NCI-H446 treated with DMSO at 0.1 percent for 48 hours (cell line): Measurements from ENCODE around the gene ARMC9.
"Not testable (repeated sequence)": the region's sequence is repeated elsewhere in the genome, so short reads cannot be mapped to it uniquely, and the experiment has no call there.

ENCODE experiments used
- DNase-seq: peaks from one replicate; lab custom pipeline; 2025; lab: John Stamatoyannopoulos, UW

ARMC9 gene

DNA sequence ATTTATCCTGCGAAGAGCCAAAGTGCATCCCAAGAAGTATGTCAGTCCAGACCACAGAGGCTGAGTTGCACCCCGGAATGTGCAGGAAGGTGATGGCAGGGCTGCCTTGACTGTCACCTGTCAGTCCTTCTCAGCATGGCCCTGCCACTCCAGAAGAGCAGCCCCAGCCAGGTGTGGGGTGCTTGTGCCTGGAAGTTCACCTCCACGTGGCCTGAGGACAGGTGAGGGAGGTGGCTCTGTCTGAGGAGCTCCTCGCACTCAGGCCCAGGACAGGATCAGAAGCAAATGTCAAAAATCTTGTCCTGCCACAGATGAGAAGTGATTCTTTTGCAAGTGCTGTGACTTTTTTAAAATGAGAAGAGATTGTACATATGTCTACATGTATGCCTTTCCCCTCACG, 165.6 kb downstream of the ARMC9 start:
- DNase-seq = no peak

DNA sequence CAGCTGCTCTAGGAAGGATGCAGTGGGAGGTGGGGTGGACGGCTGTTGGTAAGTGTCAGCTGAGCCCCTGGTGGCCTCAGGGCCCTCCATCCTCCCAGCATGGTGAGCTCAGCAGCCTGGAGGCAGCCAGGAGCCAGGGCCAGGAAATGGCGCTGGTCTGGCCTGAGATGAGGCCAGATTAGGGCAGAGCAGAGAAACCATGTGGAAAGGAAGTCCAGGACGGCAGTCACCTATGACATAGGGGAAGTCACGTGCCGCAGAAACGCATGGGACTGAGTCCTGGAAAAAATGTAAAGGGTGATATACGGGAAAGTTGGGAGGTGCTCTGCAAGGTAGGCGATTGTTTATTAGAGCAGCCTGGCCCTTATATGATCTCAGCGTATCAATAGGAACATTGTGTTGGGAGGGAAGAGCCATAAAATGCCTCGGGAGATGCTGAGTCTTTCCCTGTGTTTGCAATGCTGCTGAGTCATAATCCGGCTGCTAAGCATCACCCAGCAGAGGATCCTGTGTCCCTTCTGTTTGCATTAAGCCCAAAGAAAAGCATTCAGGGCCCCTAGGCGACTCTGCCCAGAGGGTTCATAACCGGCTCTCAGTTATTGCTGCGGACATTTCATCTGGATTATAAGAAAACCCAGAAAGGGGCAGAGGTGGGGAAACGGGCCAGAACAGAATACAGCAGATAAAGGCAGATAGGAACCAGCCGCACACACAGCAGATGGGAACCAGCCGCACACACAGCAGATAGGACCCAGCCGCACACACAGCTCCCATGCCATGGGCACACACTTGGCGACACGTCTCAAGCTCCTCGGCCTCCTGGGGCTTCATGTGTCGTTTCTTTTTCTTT, 166.8 kb downstream of the ARMC9 start:
- DNase-seq = no peak

DNA sequence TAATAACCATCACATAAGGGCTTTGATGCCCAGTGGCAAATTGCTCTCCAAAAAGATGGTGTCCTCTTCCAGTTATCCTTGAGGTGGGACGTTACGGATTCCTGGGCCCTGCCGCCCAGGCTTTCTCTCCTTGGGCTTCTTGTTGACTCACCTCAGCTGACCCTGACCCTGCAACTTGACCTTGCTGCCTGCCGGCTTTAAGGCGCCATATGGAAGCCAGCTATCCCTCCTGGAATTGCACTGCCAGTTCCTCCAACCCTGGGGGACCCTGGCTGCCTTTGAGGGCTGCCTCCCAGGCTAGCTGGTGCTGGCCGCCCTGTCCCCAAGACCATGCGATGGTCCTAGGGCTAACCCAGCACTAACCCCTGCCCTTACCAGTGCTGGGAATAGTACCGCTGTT, 168.7 kb downstream of the ARMC9 start:
- DNase-seq = no peak

DNA sequence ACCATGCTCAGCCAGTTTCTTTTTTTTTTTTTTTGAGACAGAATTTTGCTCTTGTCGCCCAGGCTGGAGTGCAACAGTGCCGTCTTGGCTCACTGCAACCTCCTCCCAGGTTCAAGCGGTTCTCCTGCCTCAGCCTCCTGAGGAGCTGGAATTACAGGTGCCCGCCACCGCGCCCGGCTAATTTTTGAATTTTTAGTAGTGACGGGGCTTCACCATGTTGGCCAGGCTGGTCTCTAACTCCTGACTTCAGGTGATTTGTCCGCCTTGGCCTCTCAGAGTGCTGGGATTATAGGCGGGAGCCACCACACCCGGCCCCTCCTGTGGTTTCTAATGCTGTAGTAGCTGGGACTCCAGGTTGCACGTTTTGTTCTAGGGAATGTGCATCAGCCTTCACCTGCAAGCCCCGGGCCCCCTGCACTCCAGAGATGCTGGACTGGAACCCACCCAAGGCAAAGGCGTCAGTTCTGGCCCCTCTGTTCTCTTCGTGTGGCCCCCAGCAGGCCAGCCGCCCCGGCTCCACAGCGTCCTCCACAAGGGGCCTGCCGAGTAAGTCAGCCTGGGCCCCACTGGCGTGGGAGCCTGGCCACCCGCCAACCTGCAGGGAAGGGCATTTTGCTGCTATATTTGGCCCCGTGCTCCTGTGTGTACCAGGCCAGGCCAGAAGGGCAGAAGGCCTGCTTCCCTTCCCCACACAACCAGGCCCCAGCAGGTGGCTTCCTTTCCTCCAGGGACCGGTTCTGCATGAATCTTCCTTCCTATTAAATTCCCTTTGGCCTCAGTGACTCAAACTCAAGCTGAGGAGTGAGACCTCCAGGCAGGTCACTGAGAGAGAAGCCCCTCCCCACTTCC, 171.4 kb downstream of the ARMC9 start:
- no peak for DNase-seq

DNA sequence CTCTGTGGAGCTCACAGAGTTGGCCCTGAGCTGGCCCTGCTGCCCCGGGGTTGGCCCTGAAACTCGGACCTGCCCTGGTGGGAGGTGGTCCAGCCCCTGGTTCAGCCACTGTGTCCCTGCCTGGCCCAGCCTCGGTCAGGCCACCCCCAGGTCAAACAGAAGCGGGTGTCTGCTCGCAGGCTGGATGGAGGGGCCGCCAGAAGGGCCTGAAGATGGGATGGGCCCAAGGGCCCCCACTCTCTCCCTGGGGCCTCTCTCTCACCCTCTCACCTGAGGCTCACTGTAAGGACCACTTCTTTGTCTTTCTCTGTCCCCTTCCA, 172.0 kb downstream of the ARMC9 start:
- DNase-seq = no peak

DNA sequence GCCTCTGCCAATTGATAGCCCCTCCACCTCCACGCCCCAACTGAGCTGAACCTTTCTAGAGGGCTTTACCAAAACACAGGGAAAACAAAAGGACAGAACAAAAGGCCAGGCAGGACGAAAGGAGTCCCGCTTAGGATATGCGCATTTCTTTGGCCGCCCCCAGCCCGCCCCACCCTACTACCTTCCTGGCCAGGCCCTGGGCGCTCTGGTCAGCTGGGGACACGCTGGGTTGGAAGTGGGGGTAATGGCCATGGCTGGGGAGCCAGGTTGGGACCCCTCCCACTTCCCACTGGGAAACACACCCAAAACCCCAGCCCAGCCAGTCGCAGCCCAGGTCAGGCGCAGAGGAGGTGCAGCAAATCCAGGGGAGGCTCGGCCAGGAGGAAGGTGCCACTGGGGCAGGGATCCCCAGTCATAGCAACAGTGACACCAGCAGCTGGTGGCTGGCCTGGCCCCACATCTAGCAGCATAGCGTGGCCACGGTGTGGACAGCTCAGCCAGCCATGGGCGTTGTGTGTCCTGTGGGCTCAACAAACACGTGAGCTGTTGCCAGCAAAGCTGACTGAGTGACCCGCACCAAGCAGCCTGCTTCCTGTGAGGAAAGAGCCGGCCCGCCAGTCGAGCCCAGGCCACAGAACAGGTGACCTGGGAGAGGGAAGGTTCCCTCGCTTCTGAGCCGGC, 172.5 kb downstream of the ARMC9 start:
- no peak for DNase-seq

DNA sequence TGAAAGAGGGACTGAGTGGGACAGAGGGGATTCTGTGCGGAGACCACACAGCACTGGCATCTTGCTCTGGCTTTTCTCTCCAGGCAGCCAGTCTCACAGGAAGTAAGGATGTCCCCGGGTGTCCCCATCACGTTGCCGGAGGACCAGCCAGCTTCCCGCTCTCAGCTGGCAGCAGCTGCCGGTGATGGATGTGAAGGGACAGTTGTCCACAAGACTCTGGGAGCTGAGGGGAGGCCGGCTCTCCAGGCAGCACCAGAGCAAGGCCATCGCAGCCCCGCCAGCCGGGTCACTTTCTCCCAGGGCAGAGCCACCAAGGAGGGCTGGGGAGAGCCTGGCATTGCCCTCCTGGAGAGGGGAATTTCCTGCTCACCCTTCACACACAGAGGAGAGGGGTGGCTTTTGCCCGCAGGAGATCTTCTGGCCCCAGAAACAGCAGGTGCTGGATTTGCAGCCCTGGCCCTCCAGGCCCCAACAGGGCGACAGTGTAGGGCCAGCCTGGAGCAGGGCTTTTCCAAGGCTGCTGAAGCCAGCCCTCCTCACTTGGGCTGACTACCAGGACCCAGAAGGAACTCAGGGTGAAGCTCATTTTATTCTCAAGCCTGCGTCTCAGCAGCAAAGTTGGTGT, 173.1 kb downstream of the ARMC9 start:
- DNase-seq = no peak

DNA sequence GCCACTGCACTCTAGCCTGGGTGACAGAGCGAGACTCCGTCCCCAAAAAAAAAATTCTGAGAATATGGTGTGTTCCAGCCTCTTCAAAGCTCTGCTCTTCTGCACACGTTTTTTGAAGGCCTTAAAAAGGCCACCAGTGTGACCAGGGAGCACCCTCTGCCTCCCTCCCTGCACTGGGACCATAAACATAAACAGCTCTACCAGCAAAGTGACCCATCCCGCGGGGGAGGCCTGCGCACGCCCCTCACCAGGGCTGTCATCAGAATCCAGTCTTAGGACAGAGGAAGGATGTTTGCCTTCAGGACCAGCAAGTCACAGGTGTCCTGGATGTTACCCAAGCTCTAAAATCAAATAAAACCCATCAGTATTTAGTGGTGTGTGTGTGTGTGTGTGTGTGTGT, 173.9 kb downstream of the ARMC9 start:
- no peak for DNase-seq

DNA sequence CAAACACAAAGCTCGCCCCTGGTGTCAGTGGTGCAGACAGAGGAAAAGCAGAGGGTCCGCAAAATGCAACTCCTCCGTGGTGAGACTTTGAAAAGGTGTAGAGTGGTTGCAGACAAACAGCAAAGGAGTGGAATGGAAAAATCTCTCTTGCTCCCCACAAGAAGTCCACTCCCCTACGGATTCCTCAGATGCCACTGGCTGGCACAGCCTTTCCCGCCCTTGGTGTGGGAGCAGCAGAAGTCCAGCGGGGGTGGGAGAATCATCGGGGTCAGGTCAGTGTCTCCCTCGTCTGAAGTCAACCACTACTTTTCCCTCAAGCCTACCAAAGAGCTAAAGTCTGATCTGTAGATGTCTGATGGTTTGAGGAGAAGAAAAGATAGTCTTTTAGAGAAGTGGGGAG, 174.8 kb downstream of the ARMC9 start:
- DNase-seq = no peak

DNA sequence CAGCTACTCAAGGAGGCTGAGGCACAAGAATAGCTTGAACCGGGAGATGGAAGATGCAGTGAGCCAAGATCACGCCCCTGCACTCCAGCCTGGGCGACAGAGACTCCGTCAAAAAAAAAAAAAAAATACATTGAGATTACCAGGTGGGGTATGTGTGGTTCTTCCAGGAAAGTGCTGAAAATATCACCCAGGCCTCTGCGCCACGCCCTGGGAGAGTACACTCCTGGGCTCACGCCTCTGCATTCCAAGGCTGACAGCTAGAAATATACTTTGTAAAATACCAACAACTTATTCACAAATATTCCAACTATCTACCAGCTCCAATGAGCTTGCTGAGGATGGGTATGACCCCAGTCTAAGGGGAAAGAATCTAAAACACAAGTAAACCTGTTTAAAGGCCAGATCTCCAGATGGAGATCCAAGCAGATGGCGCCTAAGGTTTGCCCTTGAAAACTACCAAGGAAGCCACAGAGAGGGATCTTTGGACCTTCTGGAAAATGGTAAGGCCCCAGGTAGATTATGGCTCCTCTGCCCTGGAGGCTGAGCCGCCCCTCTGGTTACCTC, 175.4 kb downstream of the ARMC9 start:
- no peak for DNase-seq

DNA sequence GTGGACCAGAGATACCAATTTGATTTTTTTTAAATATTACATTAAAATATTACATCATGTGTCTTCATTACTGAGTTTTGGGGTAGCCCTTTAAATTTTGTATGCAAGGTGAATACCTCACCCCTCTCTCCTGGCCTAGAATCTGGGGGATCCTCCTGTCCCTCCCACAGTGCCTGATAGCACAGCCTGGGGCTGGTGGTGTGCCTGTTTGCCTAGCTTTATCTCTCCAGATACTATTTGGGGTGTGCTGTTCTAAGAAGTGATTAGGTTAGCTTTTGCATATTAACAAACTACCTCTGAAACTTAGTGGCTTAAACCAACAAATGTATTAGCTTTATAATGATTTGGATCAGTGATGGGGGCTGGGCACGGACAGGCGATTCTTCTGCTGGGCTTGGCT, 176.3 kb downstream of the ARMC9 start:
- no peak for DNase-seq

DNA sequence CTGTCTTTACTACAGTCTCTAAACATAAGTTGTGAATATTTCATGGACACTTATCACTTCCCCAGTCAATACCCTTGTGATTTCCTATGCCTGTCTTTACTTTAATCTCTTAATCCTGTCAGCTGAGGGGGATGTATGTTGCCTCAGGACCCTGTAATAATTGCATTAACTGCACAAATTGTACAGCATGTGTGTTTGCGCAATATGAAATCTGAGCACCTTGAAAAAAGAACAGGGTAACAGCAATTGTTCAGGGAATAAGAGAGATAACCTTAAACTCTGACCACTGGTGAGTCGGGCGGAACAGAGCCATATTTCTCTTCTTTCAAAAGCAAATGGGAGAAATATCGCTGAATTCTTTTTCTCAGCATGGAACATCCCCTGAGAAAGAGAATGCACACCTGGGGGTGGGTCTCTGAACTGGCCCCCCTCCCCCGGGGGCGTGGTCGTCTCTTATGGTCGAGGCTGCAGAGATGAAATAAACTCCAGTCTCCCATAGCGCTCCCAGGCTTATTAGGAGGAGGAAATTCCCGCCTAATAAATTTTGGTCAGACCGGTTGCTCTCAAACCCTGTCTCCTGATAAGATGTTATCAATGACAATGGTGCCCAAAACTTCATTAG, 177.7 kb downstream of the ARMC9 start:
- not testable (repeated sequence) for DNase-seq

DNA sequence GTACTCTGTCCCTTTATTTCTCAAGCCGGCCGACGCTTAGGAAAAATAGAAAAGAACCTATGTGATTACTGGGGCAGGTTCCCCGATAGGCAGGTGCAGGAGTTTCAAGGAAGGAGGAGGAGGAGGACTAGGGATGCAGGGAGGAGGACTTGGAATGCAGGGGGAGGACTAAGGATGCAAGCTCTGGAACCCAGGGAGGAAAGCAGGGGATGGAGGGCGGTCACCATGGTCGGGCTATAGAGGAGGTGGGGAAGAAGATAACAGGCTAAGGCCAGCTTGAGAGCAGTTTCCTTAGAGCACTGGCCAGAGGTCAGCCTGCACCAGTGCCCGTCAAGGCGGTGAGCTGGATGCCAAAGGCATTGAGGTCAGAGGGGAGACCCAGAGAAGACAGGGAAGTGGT, 178.4 kb downstream of the ARMC9 start:
- no peak for DNase-seq

DNA sequence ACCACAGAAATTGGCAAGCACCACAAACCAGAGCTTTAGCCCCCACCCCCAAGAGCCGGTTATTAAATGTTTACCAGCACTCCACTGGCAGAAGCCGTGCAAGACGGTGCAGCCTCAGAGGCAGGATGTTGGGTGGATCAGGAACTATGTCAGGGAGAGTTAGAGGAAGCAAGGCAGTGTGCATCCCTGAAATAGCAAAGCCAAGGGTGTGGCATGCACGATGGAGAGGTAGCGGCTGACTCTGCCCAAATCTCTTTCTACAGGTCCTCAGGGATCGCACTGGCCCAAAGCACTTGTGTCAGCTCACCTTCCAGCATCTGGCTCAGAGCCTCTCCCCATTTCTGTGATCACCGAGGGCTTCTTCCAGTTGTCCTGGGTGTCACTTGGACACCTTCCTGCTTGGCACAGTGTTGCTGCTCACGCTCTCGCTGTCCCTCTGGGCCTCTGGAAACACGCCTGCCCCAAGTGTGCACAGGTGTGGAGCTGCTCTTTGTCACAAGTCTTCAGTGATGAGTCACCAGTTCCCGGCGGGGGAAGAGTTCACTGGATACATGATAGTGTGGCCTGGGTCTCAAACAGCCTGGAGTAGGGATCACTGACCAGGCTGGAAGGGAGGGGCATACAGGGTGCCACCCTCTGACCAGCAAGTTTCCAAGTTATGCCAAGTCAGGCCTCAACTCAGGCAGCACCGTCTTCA, 179.7 kb downstream of the ARMC9 start:
- DNase-seq = no peak

DNA sequence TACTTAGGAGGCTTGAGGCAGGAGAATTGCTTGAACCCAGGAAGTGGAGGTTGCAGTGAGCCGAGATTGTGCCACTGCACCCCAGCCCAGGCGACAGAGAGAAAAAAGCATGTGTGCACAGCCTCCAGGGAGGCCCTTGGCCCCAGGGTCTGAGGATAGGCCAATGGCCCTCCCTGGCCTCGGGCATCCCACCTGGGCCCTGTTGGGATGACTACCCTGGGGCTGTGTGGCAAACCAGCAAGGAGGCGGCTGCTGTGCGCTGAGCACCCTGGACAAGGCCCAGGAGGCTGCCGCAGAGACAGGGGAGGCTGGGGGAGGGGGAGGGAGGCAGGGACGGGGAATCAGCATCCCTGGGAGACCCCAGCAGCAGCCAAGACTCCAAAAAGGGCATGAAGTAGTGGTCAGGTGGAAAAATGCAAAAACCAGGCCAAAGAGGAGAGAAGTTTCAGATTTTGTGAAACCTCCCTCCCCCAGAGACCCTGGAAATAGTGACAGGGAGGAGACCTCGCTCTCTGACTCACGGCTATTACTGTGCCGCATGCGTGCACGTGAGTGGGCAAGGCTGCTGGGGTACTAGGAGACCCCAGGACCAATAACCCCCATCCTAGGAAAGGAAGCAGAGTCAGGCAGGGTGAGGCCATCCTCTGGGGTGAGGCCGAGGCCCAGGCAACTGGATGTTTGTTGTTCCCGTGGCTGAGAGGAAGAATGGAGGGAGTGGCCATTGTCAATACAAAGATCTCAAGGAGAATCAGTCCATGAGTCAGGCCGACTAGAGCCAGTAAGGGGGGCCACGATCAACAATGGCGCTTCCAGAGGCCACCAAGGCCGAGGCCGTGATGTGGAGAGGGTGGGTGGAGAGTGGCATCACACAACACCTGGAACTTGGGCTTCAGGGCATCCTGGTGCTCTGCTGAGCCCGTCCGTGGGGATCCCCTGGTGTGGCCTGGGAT, 181.1 kb downstream of the ARMC9 start:
- no peak for DNase-seq

DNA sequence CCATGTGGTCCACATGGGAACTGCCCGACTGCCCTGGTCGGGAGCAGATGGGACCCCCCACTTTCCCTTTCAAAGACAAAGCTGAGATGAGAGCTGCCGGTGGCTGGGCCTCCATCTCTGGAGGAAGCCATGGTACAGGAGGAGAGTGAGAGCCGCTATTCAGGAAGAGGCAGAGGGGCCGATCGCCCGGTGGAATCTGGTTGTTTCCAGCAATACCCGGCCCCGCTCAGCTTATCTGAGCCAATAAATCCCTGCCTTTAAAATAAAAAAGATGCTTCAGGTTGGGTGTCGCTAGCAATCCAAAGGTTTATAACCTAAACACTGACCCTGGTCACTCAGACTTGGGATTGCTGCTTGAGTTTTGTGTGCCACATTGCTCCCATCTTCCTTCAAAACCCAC, 181.9 kb downstream of the ARMC9 start:
- DNase-seq = no peak

DNA sequence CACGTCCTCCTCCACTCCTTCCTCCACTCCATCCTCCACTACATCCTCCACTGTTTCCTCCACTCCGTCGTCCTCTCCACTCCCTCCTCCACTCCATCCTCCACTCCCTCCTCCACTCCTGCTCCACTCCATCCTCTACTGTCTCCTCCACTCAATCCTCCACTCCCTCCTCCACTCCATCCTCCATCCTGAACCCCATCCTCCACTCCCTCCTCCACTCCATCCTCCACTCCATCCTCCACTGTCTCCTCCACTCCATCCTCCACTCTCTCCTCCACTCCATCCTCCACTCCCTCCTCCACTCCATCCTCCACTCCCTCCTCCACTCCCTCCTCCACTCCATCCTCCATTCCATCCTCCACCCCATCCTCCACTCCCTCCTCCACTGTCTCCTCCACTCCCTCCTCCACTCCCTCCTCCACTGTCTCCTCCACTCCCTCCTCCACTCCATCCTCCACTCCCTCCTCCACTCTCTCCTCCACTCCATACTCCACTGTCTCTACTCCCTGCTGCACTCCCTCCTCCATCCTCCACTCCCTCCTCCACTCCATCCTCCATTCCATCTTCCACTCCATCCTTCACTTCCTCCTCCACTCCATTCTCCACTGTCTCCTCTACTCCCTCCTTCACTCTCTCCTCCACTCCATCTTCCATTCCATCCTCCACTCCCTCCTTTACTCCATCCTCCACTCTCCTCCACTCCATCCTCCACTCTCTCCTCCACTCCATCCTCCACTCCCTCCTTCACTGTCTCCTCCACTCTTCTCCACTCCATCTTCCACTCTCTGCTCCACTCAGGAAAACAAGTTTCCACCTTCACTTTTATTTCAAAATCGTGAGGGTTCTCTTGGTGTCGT, 182.8 kb downstream of the ARMC9 start:
- no peak for DNase-seq

DNA sequence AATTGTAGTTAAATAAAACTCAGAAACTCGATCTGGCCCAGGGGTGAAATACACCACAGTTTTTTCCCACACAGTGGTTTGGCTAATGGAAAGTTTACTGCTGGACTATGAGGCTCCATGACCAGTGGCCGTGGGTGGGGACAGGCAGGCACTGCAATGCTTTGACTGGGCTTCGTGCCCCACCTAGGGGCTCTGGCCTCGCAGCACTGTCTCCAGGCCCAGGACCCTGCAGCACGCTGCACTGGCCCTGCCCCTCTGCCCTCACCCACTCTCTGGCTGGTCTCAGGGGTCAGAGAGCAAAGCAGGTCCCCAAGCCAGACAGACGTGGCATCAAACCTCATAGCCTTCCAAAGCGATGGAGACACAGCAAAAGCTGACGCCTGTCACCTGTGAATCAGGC, 183.7 kb downstream of the ARMC9 start:
- DNase-seq = no peak
